NCI-H748 treated with DMSO at 0.1 percent for 48 hours (cell line): ENCODE measurements around the gene FAIM2.

Experiments
- DNase-seq: peaks from one replicate; lab custom pipeline; 2025; lab: John Stamatoyannopoulos, UW

The FAIM2 gene

DNA sequence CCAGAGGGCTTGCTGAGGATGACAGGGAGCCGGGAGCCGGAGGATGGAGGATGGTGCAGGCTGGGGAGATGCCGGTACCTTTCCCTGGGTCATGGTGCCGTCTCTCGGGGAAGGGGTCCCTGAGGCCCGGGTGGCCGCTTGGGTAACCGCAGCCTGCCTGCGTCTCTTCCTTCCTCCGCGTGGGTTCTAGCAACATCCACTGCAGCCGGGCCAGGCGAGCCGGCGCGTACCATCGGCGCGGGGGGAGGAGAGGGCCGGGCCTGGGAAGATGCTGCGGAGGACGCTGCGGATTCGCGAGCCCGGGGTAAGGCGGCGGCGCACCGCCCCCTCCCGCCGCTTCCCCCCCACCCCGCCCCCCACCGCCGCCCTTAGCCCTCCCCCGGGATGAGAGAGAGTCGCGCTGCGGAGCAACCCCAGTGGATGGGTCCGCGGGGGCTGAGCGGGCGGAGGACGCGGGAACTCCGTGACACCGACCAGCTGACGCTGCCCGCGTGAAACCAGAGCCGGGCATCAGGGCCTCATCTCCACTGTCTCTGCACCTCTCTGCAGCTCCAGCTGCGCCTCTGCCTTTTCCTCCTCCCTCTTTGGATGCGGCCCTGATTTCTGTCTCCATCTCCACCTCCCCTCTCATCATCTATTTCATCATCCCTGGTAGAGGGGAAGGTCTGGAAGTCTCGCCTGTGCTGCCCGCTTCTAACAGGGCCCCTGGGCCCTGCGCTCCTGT is at the start of gene FAIM2:
FAIM2 (minus strand) TSS at position 201 of the 724 bp plus-strand sequence; CDS start at position 93, 108 bp downstream.
- DNase-seq, result peak; percentile 51

DNA sequence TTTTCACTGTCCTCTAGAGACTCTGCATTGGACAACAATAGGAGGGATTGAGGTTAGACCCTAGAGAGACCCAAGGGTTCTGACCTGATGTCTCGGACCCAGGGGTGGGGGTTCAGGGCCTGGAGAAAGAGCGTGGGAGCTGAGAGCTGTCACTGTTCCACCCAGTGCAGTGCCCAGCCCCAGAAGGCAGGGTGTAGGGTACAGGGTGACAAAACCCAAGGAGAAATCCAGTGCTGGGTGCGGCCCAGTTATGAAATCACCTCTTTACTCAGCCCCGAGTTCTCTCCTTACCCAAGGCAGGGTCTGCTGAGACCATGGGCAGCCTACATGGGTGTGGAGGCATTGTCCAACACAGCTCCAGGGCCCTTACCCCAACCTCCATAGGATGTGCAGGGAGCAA is 49.5 kb upstream of the FAIM2 start:
- no peak for DNase-seq

- no peak for DNase-seq
These were observed 48.8 kb upstream of the FAIM2 start for GRCh38 chr12:49952391-49953055.

GRCh38 chr12:49951411-49952240 is 47.9 kb upstream of the FAIM2 start:
- DNase-seq, result no peak

GRCh38 chr12:49950273-49951251 is 46.9 kb upstream of the FAIM2 start, which contains the start of gene AQP2:
Gene AQP2 (plus strand): TSS chr12:49950737. CDS start chr12:49950831, 94 bp downstream.
- DNase-seq, result no peak

- no peak for DNase-seq
These were observed 46.2 kb upstream of the FAIM2 start for GRCh38 chr12:49949866-49950265.

- DNase-seq, result no peak
These were observed 45.5 kb upstream of the FAIM2 start for GRCh38 chr12:49948866-49949845.

DNA sequence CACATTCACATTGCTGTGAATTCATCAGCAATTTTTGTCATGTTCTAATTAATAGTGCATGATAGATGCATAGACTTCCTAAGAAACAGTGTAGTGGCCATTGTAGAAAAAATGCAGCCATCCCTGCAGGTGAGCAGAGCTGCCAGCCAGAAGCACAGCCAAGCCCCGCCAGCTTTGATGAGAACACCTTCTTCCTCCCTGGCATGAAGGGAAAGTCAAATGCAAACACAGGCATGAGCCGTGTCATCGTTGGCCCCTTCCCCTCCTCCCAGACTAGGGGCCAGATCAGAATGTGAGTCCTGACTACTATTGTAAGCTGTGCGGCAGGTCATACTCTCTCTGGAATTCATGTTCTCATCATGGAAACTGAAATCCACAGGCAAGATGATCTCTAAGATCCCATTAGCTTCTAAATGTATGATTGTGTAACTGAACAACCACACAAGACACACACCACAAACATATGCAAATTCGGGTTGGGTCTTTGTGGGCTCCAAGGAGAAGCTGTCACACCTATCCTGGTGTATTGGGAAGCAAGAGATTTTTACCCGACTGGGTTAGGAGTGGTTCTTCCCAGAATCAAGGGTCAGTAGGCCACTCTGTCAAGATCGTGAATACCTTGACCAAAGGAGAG is 44.0 kb upstream of the FAIM2 start:
- DNase-seq, result no peak

DNA sequence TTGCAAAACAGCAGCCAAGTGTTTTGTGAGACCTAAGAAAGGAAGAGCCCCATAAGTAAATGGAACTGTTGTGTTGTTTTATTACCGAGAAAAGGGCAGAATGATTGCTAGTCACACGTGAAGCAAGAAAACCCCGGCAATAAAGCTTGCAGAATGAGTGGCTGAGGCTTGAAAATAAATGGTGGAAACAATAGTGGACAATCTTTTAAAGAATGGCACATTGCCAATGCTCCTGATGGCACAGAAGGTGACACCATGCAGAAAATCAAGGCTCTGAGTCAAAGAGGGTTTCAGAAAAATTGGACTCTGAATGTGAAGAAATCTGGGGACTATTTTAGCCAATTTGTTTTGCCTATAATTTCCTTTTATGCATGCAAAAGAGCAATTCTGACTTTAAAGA is 42.8 kb upstream of the FAIM2 start:
- DNase-seq, result no peak

DNA sequence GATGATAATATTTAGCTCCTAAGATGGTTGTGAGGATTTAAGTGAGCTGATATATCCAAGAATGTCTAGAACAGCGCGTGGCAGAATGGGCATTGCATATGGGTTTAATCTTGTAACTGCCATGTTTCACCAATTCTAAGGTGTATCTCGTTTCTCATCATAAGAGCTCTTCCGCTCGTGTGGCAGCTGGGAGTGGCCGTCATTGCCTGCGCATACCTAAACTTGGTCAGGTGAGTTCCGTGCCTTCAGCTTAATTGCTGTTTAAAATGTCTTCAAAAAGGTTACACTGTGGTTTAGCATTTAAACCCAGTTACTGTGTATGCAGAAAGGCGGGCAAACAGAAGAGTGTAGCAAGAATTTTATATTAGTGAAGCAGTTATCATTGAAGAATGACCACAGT is 42.4 kb upstream of the FAIM2 start:
- no peak for DNase-seq

- peak; percentile 19 for DNase-seq
These were observed 41.8 kb upstream of the FAIM2 start for GRCh38 chr12:49945394-49946080.

- no peak for DNase-seq
These were observed 41.0 kb upstream of the FAIM2 start for GRCh38 chr12:49944718-49945117.

- DNase-seq, result no peak
These were observed 40.3 kb upstream of the FAIM2 start for GRCh38 chr12:49944046-49944445.

DNA sequence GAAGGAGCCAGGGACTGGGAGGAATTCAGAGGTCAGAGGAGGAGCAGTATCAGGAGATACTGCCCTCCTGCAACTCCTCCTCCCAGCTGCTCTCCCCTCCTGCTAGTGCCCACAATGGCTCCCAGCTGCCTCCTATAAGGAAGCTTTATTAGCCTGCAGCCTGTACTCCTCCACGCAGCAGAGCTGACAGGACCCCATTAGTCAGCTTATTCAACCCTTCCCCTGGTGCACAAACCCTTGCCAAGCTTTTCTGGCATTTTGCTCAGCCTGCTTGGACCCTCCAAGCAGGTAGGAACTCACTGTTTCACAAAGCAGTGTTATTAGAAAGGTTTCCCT is 39.9 kb upstream of the FAIM2 start:
- DNase-seq, result no peak

- DNase-seq, result no peak
These were observed 39.4 kb upstream of the FAIM2 start for GRCh38 chr12:49942921-49943624.

GRCh38 chr12:49942512-49942893 is 38.8 kb upstream of the FAIM2 start:
- DNase-seq, result no peak

- no peak for DNase-seq
These were observed 38.1 kb upstream of the FAIM2 start for GRCh38 chr12:49941556-49942511.
